Liver (tissue), 9 donors: ENCODE data around the gene SMAD5. TPM values are rescaled to one million over a fixed set of nuclear protein-coding genes. Genes with fewer than 3 reads are reported as not detected.
A peak's percentile ranks its signal among the peaks of the same experiment; 100 is the strongest.

ENCODE experiments used
- DNase-seq: peaks from one replicate; pipeline ENCODE4 v3.0.0-alpha.2; 2017; ENCODE audit warnings: low spot score
- H3K27ac ChIP-seq, 2 donors: one replicate each; pipeline ENCODE4 v1.7.0; 2013; ENCODE audit warnings: inconsistent platforms in 2 of 2, low read length in 2 of 2, control low read depth in 1 of 2, low read depth in 1 of 2, mild to moderate bottlenecking in 1 of 2
- H3K27me3 ChIP-seq, 4 donors: one replicate each; pipeline versions ENCODE4 v1.6.1 to v1.7.0; 2013; ENCODE audit warnings: low read length in 3 of 4, inconsistent platforms in 1 of 4, mild to moderate bottlenecking in 1 of 4, moderate library complexity in 1 of 4; ENCODE audit not compliant: control insufficient read depth in 4 of 4, insufficient read depth in 4 of 4
- H3K36me3 ChIP-seq, 4 donors: one replicate each; pipeline versions ENCODE4 v1.6.1 to v1.7.0; 2013; ENCODE audit warnings: low read length in 3 of 4, mild to moderate bottlenecking in 3 of 4, low read depth in 1 of 4, moderate library complexity in 1 of 4; ENCODE audit not compliant: control insufficient read depth in 4 of 4, insufficient read depth in 3 of 4
- H3K4me1 ChIP-seq, 4 donors: one replicate each; pipeline versions ENCODE4 v1.6.1 to v1.7.0; 2013; ENCODE audit warnings: low read length in 3 of 4, mild to moderate bottlenecking in 3 of 4, moderate library complexity in 1 of 4; ENCODE audit not compliant: control insufficient read depth in 4 of 4, insufficient read depth in 4 of 4
- H3K4me3 ChIP-seq, 3 donors: one replicate each; pipeline versions ENCODE4 v1.6.1 to v1.7.0; 2013; ENCODE audit warnings: low read length in 3 of 3, control low read depth in 1 of 3, low read depth in 1 of 3, mild to moderate bottlenecking in 1 of 3
- H3K9ac ChIP-seq, 2 donors: one replicate each; pipeline ENCODE4 v1.7.0; 2013; ENCODE audit warnings: low read length in 2 of 2, mild to moderate bottlenecking in 2 of 2, moderate library complexity in 2 of 2, control low read depth in 1 of 2, low read depth in 1 of 2
- H3K9me3 ChIP-seq, 4 donors: one replicate each; pipeline versions ENCODE4 v1.6.1 to v1.7.0; 2013; ENCODE audit warnings: low read length in 3 of 4; ENCODE audit not compliant: control insufficient read depth in 4 of 4
- EGR1 ChIP-seq, 2 donors: IDR thresholded peaks; 2 replicates each; pipeline ENCODE4 v1.6.1; 2016 to 2018; ENCODE audit warnings: antibody characterized with exemption in 2 of 2, low read depth in 2 of 2
- FOXA1 ChIP-seq: IDR thresholded peaks from 2 replicates; pipeline ENCODE4 v1.6.1; 2016; ENCODE audit warnings: antibody characterized with exemption
- GABPA ChIP-seq, 2 donors: IDR thresholded peaks in 1 of 2; conservative IDR thresholded peaks in 1 of 2; 2 replicates each; pipeline ENCODE4 v1.6.1; 2016; ENCODE audit warnings: antibody characterized with exemption in 2 of 2, mild to moderate bottlenecking in 1 of 2, moderate library complexity in 1 of 2
- HNF4A ChIP-seq, 2 donors: conservative IDR thresholded peaks; 2 replicates each; pipeline ENCODE4 v1.6.1; 2016; ENCODE audit warnings: antibody characterized with exemption in 2 of 2, mild to moderate bottlenecking in 2 of 2
- HNF4G ChIP-seq: IDR thresholded peaks from 2 replicates; pipeline ENCODE4 v1.6.1; 2016; ENCODE audit warnings: antibody characterized with exemption
- JUND ChIP-seq, 2 donors: IDR thresholded peaks; 2 replicates each; pipeline ENCODE4 v1.6.1; 2016; ENCODE audit warnings: antibody characterized with exemption in 2 of 2
- RAD21 ChIP-seq, 2 donors: IDR thresholded peaks; 2 replicates each; pipeline ENCODE4 v1.6.1; 2016; ENCODE audit warnings: antibody characterized with exemption in 2 of 2, mild to moderate bottlenecking in 2 of 2
- RXRA ChIP-seq, 2 donors: IDR thresholded peaks; 2 replicates each; pipeline ENCODE4 v1.6.1; 2017 to 2018; ENCODE audit warnings: antibody characterized with exemption in 2 of 2, mild to moderate bottlenecking in 1 of 2
- SP1 ChIP-seq: IDR thresholded peaks from 2 replicates; pipeline ENCODE4 v1.6.1; 2018; ENCODE audit warnings: antibody characterized with exemption, mild to moderate bottlenecking
- TAF1 ChIP-seq: conservative IDR thresholded peaks from 2 replicates; pipeline ENCODE4 v1.6.1; 2016; ENCODE audit warnings: antibody characterized with exemption, mild to moderate bottlenecking
- WGBS: extraction: QIAGEN DNeasy Blood & Tissue Kit; methylation state at CpG from one replicate; pipeline ENCODE4 v1.1.7; 2013; 5-methylcytosine and 5-hydroxymethylcytosine counted together
- polyA plus RNA-seq, 2 donors: library from polyadenylated mRNA; stranded (reverse) in 1 of 2; unstranded in 1 of 2; fragments of 200-250 nt in 1 of 2; fragments of >200 nt in 1 of 2; fragmentation: Nextera tagmentation in 1 of 2; extraction: Ambion mirVana in 1 of 2; gene quantifications; one replicate each; pipeline versions ENCODE4 v1.2.1 to v1.2.3, GENCODE V29; 2013 to 2015
- total RNA-seq, 2 donors: library from RNA; depleted of rRNA; stranded (reverse); fragments of >200 nt; gene quantifications; one replicate each; pipeline ENCODE4 v1.2.3, GENCODE V29; 2014
- TF ChIP-seq, protein P1 (sequence below): IDR thresholded peaks from 2 replicates; pipeline ENCODE4 v1.6.1; 2016; ENCODE audit warnings: antibody characterized with exemption, mild to moderate bottlenecking
- TF ChIP-seq, protein P2 (sequence below): fragments of 150-350 bp; IDR thresholded peaks from 2 replicates; pipeline ENCODE4 v1.5.1; 2017; ENCODE audit warnings: improper control_type of control experiment, low read depth, low read length; ENCODE audit not compliant: missing input control
- TF ChIP-seq, protein P3 (sequence below): IDR thresholded peaks from 2 replicates; pipeline ENCODE4 v1.6.1; 2016; ENCODE audit warnings: antibody characterized with exemption
- donor health status: healthy.
- donor health status: healthy.
- donor health status: healthy.
- donor health status: healthy.
- donor health status: healthy.

SMAD5 gene
- total and polyA plus RNA-seq, 4 donors, result 5.9 to 42.0 (median 16.3) TPM

DNA sequence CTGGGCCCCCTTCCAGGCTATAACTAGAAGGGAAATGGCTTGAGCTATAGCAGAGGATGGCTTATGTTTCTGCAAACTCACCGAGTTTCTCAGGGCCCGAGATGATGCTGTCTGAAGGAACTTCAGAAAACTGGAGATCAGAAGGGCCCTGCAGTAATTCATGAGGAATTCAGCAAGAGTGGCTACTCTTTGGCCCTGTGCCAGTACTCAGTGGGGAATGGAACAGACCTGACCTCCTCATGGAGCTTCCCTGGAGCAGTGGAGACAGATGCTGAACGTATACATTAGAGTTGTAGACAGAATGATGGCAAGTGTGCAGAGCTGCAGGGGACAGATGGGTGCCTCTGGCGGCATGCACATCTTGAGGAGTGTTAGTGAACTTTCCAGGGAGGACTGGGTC lies 77.6 kb downstream of the SMAD5 start:
- DNase-seq, result no peak
- Histone ChIP-seq H3K27me3 (peaks cover 0 to 5% (median 0%) of the 10 kb centered on the region in 4 donors), H3K27ac (no peak overlapping the region), H3K9ac (no peak overlapping the region), H3K4me3 (no peak overlapping the region), H3K9me3 (no peaks in the 10 kb centered on the region), H3K4me1 (no peaks in the 10 kb centered on the region), H3K36me3 (no peaks in the 10 kb centered on the region)
- TF ChIP-seq, protein P1, sequence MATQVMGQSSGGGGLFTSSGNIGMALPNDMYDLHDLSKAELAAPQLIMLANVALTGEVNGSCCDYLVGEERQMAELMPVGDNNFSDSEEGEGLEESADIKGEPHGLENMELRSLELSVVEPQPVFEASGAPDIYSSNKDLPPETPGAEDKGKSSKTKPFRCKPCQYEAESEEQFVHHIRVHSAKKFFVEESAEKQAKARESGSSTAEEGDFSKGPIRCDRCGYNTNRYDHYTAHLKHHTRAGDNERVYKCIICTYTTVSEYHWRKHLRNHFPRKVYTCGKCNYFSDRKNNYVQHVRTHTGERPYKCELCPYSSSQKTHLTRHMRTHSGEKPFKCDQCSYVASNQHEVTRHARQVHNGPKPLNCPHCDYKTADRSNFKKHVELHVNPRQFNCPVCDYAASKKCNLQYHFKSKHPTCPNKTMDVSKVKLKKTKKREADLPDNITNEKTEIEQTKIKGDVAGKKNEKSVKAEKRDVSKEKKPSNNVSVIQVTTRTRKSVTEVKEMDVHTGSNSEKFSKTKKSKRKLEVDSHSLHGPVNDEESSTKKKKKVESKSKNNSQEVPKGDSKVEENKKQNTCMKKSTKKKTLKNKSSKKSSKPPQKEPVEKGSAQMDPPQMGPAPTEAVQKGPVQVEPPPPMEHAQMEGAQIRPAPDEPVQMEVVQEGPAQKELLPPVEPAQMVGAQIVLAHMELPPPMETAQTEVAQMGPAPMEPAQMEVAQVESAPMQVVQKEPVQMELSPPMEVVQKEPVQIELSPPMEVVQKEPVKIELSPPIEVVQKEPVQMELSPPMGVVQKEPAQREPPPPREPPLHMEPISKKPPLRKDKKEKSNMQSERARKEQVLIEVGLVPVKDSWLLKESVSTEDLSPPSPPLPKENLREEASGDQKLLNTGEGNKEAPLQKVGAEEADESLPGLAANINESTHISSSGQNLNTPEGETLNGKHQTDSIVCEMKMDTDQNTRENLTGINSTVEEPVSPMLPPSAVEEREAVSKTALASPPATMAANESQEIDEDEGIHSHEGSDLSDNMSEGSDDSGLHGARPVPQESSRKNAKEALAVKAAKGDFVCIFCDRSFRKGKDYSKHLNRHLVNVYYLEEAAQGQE, result no peak
- TF ChIP-seq HNF4A (conservative IDR thresholded peaks at IDR 0.05) (no peak), GABPA (IDR thresholded peaks at IDR 0.05 in 1 of 2, conservative IDR thresholded peaks at IDR 0.05 in 1 of 2) (no peak), SP1 (no peak), TAF1 (no peak), FOXA1 (no peak)
- 81% methylated on average over 4 of the region's 4 CpGs for WGBS

DNA sequence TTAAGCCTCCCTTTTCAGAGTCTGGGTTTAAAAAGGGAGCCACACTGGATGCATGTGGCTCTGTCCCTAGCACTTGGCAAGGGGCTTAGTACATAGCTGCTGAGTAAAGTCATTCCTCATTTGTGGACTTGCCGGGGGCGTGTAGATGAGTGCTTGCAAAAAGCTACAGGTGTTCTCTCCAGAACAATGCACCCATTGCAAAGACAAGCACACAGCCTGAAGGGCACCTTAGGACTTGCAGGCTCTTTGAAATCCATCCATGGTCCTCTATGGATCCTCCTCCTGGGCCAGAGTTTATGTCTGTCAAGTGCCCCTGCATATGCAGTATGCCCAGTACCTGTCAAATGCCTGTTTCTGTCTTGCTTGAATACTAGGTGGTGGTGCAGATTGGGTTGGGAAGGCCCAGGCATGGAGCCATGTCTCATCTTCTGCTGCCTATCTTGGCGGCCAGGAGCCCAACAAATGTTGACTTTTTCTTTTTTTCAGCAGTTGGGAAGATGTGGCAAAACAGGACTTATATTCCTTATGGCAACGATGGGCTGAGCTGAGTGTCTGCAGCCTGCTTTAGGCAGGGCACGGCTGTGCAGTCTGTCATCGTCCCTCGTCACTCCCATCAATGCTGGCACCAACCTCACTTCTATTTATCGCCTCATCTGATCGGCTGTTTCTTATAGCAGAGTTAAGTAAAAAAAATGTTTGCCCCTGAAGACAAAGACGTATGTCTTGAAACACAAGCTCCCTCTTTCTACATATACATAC lies 78.8 kb downstream of the SMAD5 start:
- no peak for DNase-seq
- 78% methylated on average over 10 of the region's 10 CpGs for WGBS
- H3K9me3 ChIP-seq, result no peaks in the 10 kb centered on the region
- TF ChIP-seq FOXA1 (no peak), JUND (IDR thresholded peaks at IDR 0.05) (no peak), EGR1 (IDR thresholded peaks at IDR 0.05; ENCODE audit: low read depth in 2 of 2) (no peak), HNF4G (no peak), RXRA (IDR thresholded peaks at IDR 0.05) (no peak), SP1 (no peak)
- H3K4me1 ChIP-seq, result no peaks in the 10 kb centered on the region
- H3K27me3 ChIP-seq, result peaks cover 0 to 5% (median 0%) of the 10 kb centered on the region in 4 donors
- H3K27ac ChIP-seq, result no peak overlapping the region
- H3K36me3 ChIP-seq, result no peaks in the 10 kb centered on the region
- H3K9ac ChIP-seq, result no peak overlapping the region
- no peak overlapping the region for H3K4me3 ChIP-seq

DNA sequence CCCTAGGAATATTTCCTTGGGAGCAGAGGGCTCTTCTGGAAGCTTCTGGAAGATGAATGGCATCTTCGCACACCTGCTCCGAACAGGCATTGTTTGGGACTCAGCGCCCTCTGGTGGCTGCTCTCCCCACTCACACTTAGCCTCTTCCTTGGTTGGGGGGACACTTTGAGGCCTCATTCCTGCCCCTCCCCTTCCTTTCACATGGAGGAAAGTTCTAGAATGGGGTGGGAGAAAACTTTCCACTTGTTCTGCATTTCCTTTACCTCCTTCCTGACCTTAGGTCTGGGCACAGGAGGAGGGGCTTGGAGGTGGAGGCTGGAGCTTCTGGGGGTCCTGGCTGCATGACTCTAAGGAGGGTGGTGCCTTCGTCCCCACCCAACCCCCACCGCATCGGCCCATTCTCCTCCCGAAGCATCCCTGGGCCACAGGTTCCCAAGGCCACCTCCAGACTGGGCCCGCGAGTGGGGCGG lies 79.6 kb downstream of the SMAD5 start:
- DNase-seq, result peak; percentile 65
- H3K9ac ChIP-seq, result no peak overlapping the region
- no peak overlapping the region for H3K27ac ChIP-seq
- H3K36me3 ChIP-seq, result no peaks in the 10 kb centered on the region
- H3K9me3 ChIP-seq, result no peaks in the 10 kb centered on the region
- 42% methylated on average over 10 of the region's 10 CpGs for WGBS
- no peaks in the 10 kb centered on the region for H3K4me1 ChIP-seq
- peaks cover 0 to 5% (median 0%) of the 10 kb centered on the region in 4 donors for H3K27me3 ChIP-seq
- no peak overlapping the region for H3K4me3 ChIP-seq
- TF ChIP-seq, protein P2, sequence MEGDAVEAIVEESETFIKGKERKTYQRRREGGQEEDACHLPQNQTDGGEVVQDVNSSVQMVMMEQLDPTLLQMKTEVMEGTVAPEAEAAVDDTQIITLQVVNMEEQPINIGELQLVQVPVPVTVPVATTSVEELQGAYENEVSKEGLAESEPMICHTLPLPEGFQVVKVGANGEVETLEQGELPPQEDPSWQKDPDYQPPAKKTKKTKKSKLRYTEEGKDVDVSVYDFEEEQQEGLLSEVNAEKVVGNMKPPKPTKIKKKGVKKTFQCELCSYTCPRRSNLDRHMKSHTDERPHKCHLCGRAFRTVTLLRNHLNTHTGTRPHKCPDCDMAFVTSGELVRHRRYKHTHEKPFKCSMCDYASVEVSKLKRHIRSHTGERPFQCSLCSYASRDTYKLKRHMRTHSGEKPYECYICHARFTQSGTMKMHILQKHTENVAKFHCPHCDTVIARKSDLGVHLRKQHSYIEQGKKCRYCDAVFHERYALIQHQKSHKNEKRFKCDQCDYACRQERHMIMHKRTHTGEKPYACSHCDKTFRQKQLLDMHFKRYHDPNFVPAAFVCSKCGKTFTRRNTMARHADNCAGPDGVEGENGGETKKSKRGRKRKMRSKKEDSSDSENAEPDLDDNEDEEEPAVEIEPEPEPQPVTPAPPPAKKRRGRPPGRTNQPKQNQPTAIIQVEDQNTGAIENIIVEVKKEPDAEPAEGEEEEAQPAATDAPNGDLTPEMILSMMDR, result peak; percentile 77
- peak; percentile 89 to 90 for TF ChIP-seq RAD21 (IDR thresholded peaks at IDR 0.05)
- no peak for TF ChIP-seq TAF1
- TF ChIP-seq, protein P3, sequence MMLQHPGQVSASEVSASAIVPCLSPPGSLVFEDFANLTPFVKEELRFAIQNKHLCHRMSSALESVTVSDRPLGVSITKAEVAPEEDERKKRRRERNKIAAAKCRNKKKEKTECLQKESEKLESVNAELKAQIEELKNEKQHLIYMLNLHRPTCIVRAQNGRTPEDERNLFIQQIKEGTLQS, result no peak
